ENCODE data around the gene CNTFR. TPM values are rescaled to one million over a fixed set of nuclear protein-coding genes. Genes with fewer than 3 reads are reported as not detected.

Gene CNTFR
- total RNA-seq, 1 experiment from 2014 or later, result 2.7 TPM

- no peak for ATAC-seq
- in situ Hi-C loops (cut with HindIII; ENCODE audit: low pct_unique_long_range_greater_than_20kb, low sequenced_read_pairs) (no loop called here), intact Hi-C loops (cut with micrococcal nuclease; ENCODE audit: unreplicated experiment) (no loop called here)
- H3K27me3 ChIP-seq (ENCODE audit: control insufficient read depth, insufficient read depth, low read length), result peaks cover 13% of the 10 kb centered on the region
- ChIA-PET POLR2A (no interaction called here), CTCF (interaction anchor here (0.6 kb wide), 2 partner anchors 20 to 894 kb away, joined by 3 to 6 read pairs; no protein-coding TSS in a partner anchor)
- H3K9me3 ChIP-seq (ENCODE audit: control insufficient read depth, insufficient read depth, low read depth, low read length), result no peaks in the 10 kb centered on the region
- no peak overlapping the region for H3K27ac ChIP-seq (ENCODE audit: low read length)
- no peaks in the 10 kb centered on the region for H3K36me3 ChIP-seq (ENCODE audit: control insufficient read depth, insufficient read depth, low read length)
- peaks cover 3% of the 10 kb centered on the region; the same call in 1 of the 2 replicates for H3K4me1 ChIP-seq (ENCODE audit: control insufficient read depth, insufficient read depth, low read length)
- no peak for TF ChIP-seq SIN3A (IDR thresholded peaks at IDR 0.05; ENCODE audit: borderline replicate concordance, insufficient read depth, low read depth, low read length)
- no peak for TF ChIP-seq TCF7L2 (IDR thresholded peaks at IDR 0.05; ENCODE audit: low read depth, low read length)
- no peak for TF ChIP-seq CTCF (IDR thresholded peaks at IDR 0.05)
- TF ChIP-seq REST (IDR thresholded peaks at IDR 0.05; ENCODE audit: insufficient read depth in 1 of 2, low read depth in 2 of 2, low read length in 1 of 2), result no peak
- no peak for TF ChIP-seq POLR2AphosphoS5 (IDR thresholded peaks at IDR 0.05; ENCODE audit: low read depth, low read length)
- no TSS peak for BruUV-seq (replicated peaks)
- no peak overlapping the region for H3K4me3 ChIP-seq (ENCODE audit: low read depth in 2 of 2, low read length in 2 of 2)
- DNase-seq (ENCODE audit: low read depth, low spot score), result no peak
Measured at GRCh38 chr9:34625186-34625486, 35.6 kb upstream of the CNTFR start.

GRCh38 chr9:34624475-34625185, 35.1 kb upstream of the CNTFR start:
- no peaks in the 10 kb centered on the region for H3K36me3 ChIP-seq (ENCODE audit: control insufficient read depth, insufficient read depth, low read length)
- DNase-seq (ENCODE audit: low read depth, low spot score) (no peak), ATAC-seq (no peak)
- H3K9me3 ChIP-seq (ENCODE audit: control insufficient read depth, insufficient read depth, low read depth, low read length), result no peaks in the 10 kb centered on the region
- intact Hi-C loops (cut with micrococcal nuclease; ENCODE audit: unreplicated experiment), result no loop called here
- BruUV-seq (replicated peaks), result no TSS peak
- POLR2A ChIA-PET, result no interaction called here
- TF ChIP-seq SIN3A (IDR thresholded peaks at IDR 0.05; ENCODE audit: borderline replicate concordance, insufficient read depth, low read depth, low read length), result no peak
- no peak for TF ChIP-seq POLR2AphosphoS5 (IDR thresholded peaks at IDR 0.05; ENCODE audit: low read depth, low read length)
- TF ChIP-seq TCF7L2 (IDR thresholded peaks at IDR 0.05; ENCODE audit: low read depth, low read length), result no peak
- no peak for TF ChIP-seq REST (IDR thresholded peaks at IDR 0.05; ENCODE audit: insufficient read depth in 1 of 2, low read depth in 2 of 2, low read length in 1 of 2)
- TF ChIP-seq CTCF (IDR thresholded peaks at IDR 0.05), result no peak
- H3K4me3 ChIP-seq (ENCODE audit: low read depth in 2 of 2, low read length in 2 of 2), result no peak overlapping the region
- in situ Hi-C loops (cut with HindIII; ENCODE audit: low pct_unique_long_range_greater_than_20kb, low sequenced_read_pairs), result no loop called here
- peaks cover 13% of the 10 kb centered on the region for H3K27me3 ChIP-seq (ENCODE audit: control insufficient read depth, insufficient read depth, low read length)
- CTCF ChIA-PET, result interaction anchor here (0.6 kb wide), 1 partner anchor 20 kb away, joined by 3 read pairs; no protein-coding TSS in a partner anchor
- H3K4me1 ChIP-seq (ENCODE audit: control insufficient read depth, insufficient read depth, low read length), result peaks cover 5% of the 10 kb centered on the region; the same call in 1 of the 2 replicates
- no peak overlapping the region for H3K27ac ChIP-seq (ENCODE audit: low read length)
